ENCODE results near the gene NDUFA11. TPM values are rescaled to one million over a fixed set of nuclear protein-coding genes. Genes with fewer than 3 reads are reported as not detected.

The NDUFA11 gene
- total RNA-seq, 1 donor from 2014 or later, result 224 TPM

- no peaks in the 10 kb centered on the region for H3K27me3 Mint-ChIP-seq (ENCODE audit: low read depth)
- no peak for TF ChIP-seq CTCF (IDR thresholded peaks at IDR 0.05)
- H3K4me1 Mint-ChIP-seq (ENCODE audit: low read depth), result peaks cover 12% of the 10 kb centered on the region
- no peak overlapping the region for H3K27ac Mint-ChIP-seq (ENCODE audit: unreplicated experiment)
- H3K36me3 Mint-ChIP-seq (ENCODE audit: low read depth), result peaks cover 16% of the 10 kb centered on the region
- no peak for DNase-seq (ENCODE audit: low spot score)
- no peaks in the 10 kb centered on the region for H3K9me3 Mint-ChIP-seq (ENCODE audit: low read depth)
- H3K4me3 Mint-ChIP-seq (ENCODE audit: unreplicated experiment), result no peak overlapping the region
Measured at GRCh38 chr19:5917431-5918107, 14.0 kb upstream of the NDUFA11 start.

GRCh38 chr19:5916181-5916708, 12.7 kb upstream of the NDUFA11 start:
- DNase-seq (ENCODE audit: low spot score), result peak; percentile 89
- Mint-ChIP-seq H3K9me3 (ENCODE audit: low read depth) (no peaks in the 10 kb centered on the region), H3K27ac (ENCODE audit: unreplicated experiment) (no peak overlapping the region), H3K4me1 (ENCODE audit: low read depth) (peaks cover 12% of the 10 kb centered on the region), H3K27me3 (ENCODE audit: low read depth) (no peaks in the 10 kb centered on the region), H3K4me3 (ENCODE audit: unreplicated experiment) (no peak overlapping the region), H3K36me3 (ENCODE audit: low read depth) (peaks cover 15% of the 10 kb centered on the region)
- no peak for TF ChIP-seq CTCF (IDR thresholded peaks at IDR 0.05)

GRCh38 chr19:5915782-5916165, 12.2 kb upstream of the NDUFA11 start:
- Mint-ChIP-seq H3K27ac (ENCODE audit: unreplicated experiment) (no peak overlapping the region), H3K27me3 (ENCODE audit: low read depth) (no peaks in the 10 kb centered on the region), H3K4me1 (ENCODE audit: low read depth) (peaks cover 12% of the 10 kb centered on the region), H3K36me3 (ENCODE audit: low read depth) (peaks cover 15% of the 10 kb centered on the region), H3K9me3 (ENCODE audit: low read depth) (no peaks in the 10 kb centered on the region), H3K4me3 (ENCODE audit: unreplicated experiment) (no peak overlapping the region)
- TF ChIP-seq CTCF (IDR thresholded peaks at IDR 0.05), result no peak
- no peak for DNase-seq (ENCODE audit: low spot score)

- no peaks in the 10 kb centered on the region for H3K9me3 Mint-ChIP-seq (ENCODE audit: low read depth)
Measured at GRCh38 chr19:5914946-5915781, 11.6 kb upstream of the NDUFA11 start.

More at GRCh38 chr19:5914946-5915781, 11.6 kb upstream of the NDUFA11 start:
- Mint-ChIP-seq H3K36me3 (ENCODE audit: low read depth) (peaks cover 15% of the 10 kb centered on the region), H3K27me3 (ENCODE audit: low read depth) (no peaks in the 10 kb centered on the region), H3K27ac (ENCODE audit: unreplicated experiment) (peak overlapping the region; percentile 36), H3K4me1 (ENCODE audit: low read depth) (peaks cover 12% of the 10 kb centered on the region), H3K4me3 (ENCODE audit: unreplicated experiment) (no peak overlapping the region)
- no peak for TF ChIP-seq CTCF (IDR thresholded peaks at IDR 0.05)
- peak; percentile 92 for DNase-seq (ENCODE audit: low spot score)
